GM18498 (cell line): Measurements from ENCODE around the gene KREMEN2.
"Not testable (repeated sequence)": the region's sequence is repeated elsewhere in the genome, so short reads cannot be mapped to it uniquely, and the experiment has no call there.

Experiments used
- ATAC-seq: cut with Tn5 transposase; IDR thresholded peaks from one replicate; pipeline ENCODE4 v1.9.1; 2021; ENCODE audit warnings: mild to moderate bottlenecking, moderate library complexity; ENCODE audit not compliant: unreplicated experiment

KREMEN2 gene

GRCh38 chr16:2938206-2938605 is 25.9 kb upstream of the KREMEN2 start:
- ATAC-seq: no peak

- no peak for ATAC-seq
Measured at GRCh38 chr16:2939968-2940367, 24.1 kb upstream of the KREMEN2 start.

GRCh38 chr16:2942045-2942444 is 22.0 kb upstream of the KREMEN2 start:
- ATAC-seq: no peak

DNA sequence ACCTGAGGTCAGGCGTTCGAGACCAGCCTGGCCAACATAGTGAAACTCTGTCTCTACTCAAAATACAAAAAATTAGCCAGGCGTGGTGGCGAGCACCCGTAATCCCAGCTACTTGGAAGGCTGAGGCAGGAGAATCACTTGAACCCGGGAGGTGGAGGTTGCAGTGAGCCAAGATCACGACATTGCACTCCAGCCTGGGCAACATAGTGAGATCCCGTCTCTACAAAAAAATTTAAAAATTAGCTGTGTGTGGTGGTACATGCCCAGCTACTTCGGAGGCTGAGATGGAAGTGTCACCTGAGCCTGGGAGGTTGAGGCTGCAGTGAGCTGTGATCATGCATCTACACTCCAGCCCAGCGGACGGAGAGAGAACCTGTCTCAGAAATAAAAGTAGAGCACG is 20.4 kb upstream of the KREMEN2 start:
- not testable (repeated sequence) for ATAC-seq

- ATAC-seq: no peak
Measured at GRCh38 chr16:2946649-2947048, 17.4 kb upstream of the KREMEN2 start.

DNA sequence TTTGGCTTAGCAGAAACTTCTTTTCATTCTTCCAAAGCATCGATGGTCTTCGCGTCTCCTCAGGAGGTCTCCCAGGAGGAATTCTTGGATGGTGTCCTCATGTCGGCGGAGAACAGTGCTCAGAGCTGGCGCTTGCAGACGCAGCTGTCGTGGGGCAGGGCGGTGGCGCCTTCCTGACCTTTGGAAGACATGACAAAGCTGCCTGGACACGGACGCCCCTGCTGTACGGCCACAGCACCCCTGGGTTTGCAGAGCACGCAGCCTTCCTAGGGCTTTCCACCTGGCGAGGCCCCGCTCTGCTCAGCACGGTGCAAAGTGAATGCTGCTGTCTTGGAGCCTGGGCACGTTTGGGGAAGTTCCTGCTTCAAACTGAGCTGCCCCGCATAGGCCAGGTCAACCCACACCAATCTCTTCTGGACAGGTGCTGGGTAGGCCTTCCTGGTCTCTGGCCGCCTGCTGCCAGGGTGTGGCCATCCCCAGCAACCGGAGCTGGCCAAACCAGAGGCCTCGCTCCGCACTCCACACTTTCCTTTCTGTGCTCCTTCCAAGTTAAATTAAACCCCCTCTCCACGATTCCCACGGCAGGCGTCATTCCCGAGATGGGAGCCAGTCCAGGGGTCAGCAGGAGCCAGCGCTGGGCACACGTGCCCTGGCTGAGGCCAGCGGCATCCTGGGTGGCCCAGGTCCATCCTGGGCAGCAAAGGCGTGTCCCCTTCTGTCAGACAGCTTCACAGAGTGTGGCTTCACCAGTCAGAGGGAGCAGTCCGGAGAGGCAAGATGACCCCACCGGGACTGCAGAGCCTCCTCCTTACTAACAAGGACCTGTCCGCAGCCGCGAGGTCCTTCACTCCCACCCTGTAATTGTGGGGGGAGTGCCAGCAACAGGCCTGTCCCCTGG is 15.0 kb upstream of the KREMEN2 start:
- ATAC-seq: no peak

DNA sequence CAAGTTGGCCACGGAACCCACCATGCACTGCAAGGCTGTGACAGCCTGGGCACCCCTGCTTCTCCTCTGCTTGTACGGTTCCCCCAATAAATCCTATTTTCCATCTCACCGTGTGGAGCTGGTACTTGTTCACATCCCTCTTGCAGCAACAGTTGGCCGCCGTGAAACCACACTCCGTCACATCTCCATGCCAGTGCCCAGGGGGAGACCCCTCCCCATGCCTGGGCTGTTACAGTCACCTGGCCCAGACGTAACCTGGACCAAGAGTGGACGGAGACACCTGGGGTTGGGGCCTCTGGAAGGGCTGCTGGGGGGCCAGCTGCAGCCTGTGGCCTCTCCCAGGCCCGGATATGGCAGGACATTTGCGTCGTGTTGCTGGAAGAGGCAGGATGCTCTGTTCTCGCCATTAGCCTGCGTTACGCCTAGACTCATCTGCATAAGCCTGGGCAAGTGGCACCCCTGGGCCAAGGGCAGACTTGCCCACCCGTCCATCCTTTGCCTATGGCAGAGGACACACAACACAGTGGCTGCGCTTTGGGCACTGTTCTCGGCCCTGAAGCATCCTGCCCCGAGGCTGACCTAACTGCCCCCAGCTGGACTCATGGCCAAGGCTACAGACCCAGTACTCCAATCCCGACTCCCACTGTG is 14.2 kb upstream of the KREMEN2 start:
- no peak for ATAC-seq

DNA sequence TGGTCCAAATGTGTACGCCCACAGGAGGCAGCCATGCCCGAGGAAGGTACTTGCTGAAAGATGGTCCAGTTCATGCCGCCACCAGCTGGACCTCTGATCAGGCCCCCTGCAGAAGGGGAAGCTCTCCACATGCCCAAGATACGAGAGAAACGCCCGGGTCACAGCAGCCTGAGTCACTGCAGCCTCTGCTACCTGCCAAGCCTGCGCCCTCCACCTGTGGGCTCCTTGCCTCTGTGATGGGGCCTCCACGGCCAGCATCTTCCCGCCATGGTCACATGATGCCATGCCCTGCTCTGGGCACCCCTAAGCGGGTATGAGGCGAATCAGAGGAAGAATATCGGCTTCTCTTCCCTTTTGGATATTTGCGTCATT is 13.7 kb upstream of the KREMEN2 start:
- no peak for ATAC-seq

- ATAC-seq: no peak
Measured at GRCh38 chr16:2950773-2951172, 13.3 kb upstream of the KREMEN2 start.

GRCh38 chr16:2952679-2953078 is 11.4 kb upstream of the KREMEN2 start:
- no peak for ATAC-seq

DNA sequence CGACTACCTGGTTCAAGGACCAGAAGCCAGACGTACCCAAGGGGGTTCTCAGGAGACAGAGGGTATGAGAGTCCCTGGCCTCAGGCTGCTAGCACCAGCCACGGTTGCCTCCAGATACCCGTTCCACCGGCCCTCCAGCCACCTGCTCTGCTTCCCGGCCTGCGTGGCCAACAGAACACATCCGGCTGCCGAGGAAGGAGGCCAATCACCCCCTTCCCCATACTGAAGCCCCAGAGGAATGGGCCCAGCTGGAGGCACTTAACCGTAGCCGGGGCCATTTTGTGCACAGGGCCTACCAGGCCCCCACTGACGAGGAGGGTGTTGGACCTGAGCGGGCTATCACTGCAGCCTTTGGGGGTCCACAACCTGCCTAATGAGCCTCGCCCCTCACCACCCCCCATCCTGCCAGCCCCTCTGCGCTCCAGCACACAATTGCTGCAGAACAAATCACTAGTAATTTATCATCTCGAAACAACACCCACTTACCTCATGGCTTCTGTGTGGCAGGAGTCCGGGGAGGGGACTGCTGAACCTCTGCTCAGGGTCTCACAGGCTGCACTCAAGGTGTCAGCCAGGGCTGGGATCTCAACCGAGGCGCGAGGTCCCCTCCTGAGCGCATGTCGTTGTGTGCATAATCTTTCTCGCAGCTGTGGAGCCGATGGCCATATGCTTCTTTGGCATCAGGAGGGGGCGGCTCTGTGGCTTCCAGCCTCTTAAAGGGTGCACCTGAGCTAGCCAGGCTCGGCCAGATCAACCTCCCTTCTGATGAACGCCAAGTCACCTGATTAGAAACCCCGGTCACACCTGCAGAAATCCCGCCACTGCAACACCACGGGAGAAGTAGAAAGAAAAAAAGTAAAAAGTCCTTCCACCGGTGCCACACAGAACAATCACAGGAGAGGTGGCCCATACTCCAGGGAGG is 10.1 kb upstream of the KREMEN2 start:
- ATAC-seq: no peak

GRCh38 chr16:2954656-2955381 is 9.3 kb upstream of the KREMEN2 start:
- ATAC-seq: no peak

DNA sequence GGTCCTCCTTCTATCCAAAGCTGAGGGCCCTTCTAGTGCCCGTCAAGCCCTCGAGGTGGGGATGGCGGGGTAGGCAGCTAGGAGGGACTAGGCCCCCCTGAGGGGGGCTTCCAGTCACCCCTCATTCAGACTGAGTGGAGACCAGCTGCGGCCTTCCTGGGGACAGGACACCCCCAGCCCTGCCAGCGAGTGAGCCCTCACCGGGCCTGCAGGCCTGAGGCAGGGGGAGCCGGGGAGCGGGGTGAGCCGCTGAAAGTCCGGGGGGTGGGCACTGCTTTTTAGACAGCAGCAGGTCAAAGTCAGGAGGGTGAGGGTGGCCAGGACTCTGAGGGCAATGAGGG is 8.7 kb upstream of the KREMEN2 start:
- no peak for ATAC-seq

GRCh38 chr16:2955779-2956578 is 8.1 kb upstream of the KREMEN2 start:
- no peak for ATAC-seq

- no peak for ATAC-seq
Measured at GRCh38 chr16:2956579-2956956, 7.5 kb upstream of the KREMEN2 start.

- no peak for ATAC-seq
Measured at GRCh38 chr16:2959206-2959605, 4.9 kb upstream of the KREMEN2 start.

- no peak for ATAC-seq
Measured at GRCh38 chr16:2960183-2961010, 3.7 kb upstream of the KREMEN2 start.

GRCh38 chr16:2962334-2963073 is 1.6 kb upstream of the KREMEN2 start:
- ATAC-seq: no peak
